GM23248 (cell line): ENCODE measurements around the gene ADIPOR2. TPM values are rescaled to one million over a fixed set of nuclear protein-coding genes. Genes with fewer than 3 reads are reported as not detected.
"Not testable (repeated sequence)": the region's sequence is repeated elsewhere in the genome, so short reads cannot be mapped to it uniquely, and the experiment has no call there.

Source experiments
- DNase-seq: peaks from one replicate; pipeline ENCODE4 v3.0.0-alpha.2; 2015
- H2AFZ ChIP-seq: fragments of 200-600 bp; sonication (generic); 2 replicates; pipeline ENCODE4 v1.6.1; 2016; ENCODE audit warnings: antibody characterized with exemption
- H3F3A ChIP-seq: fragments of 200-600 bp; sonication (generic); 2 replicates; pipeline ENCODE4 v1.6.1; 2016; ENCODE audit warnings: mild to moderate bottlenecking, antibody characterized with exemption, mixed run types; ENCODE audit not compliant: insufficient read depth
- H3K27ac ChIP-seq: fragments of 200-600 bp; sonication (generic); 2 replicates; pipeline ENCODE4 v1.5.1; 2016; ENCODE audit warnings: mild to moderate bottlenecking
- H3K27me3 ChIP-seq: fragments of 200-600 bp; sonication (generic); replicated peaks from 2 replicates; pipeline ENCODE4 v1.6.1; 2016; ENCODE audit warnings: mild to moderate bottlenecking; ENCODE audit not compliant: insufficient read depth
- H3K36me3 ChIP-seq: fragments of 200-600 bp; sonication (generic); 2 replicates; pipeline ENCODE4 v1.6.1; 2016; ENCODE audit warnings: low read depth, mild to moderate bottlenecking
- H3K4me1 ChIP-seq: fragments of 200-600 bp; sonication (generic); 2 replicates; pipeline ENCODE4 v1.6.1; 2016; ENCODE audit warnings: mild to moderate bottlenecking; ENCODE audit not compliant: insufficient read depth
- H3K4me2 ChIP-seq: fragments of 200-600 bp; sonication (generic); one replicate; pipeline ENCODE4 v1.6.1; 2016; ENCODE audit warnings: mild to moderate bottlenecking; ENCODE audit not compliant: unreplicated experiment
- H3K4me3 ChIP-seq: fragments of 200-600 bp; sonication (generic); 2 replicates; pipeline ENCODE4 v1.5.1; 2016; ENCODE audit warnings: mild to moderate bottlenecking
- H3K79me2 ChIP-seq: fragments of 200-600 bp; sonication (generic); 2 replicates; pipeline ENCODE4 v1.6.1; 2016; ENCODE audit warnings: mild to moderate bottlenecking; ENCODE audit not compliant: insufficient read depth
- H3K9ac ChIP-seq: fragments of 200-600 bp; sonication (generic); 2 replicates; pipeline ENCODE4 v1.6.1; 2016; ENCODE audit warnings: mild to moderate bottlenecking
- H3K9me2 ChIP-seq: fragments of 200-600 bp; sonication (generic); 2 replicates; pipeline ENCODE4 v1.6.1; 2016; ENCODE audit warnings: mixed run types, mild to moderate bottlenecking, moderate library complexity; ENCODE audit not compliant: insufficient read depth
- H3K9me3 ChIP-seq: fragments of 200-600 bp; sonication (generic); one replicate; pipeline ENCODE4 v1.6.1; 2017; ENCODE audit warnings: low read depth
- H4K20me1 ChIP-seq: fragments of 200-600 bp; sonication (generic); 2 replicates; pipeline ENCODE4 v1.6.0; 2016; ENCODE audit not compliant: insufficient read depth
- WGBS, 2 experiments: methylation state at CpG; one replicate each; pipeline ENCODE4 v1.1.6; 2015 to 2017; ENCODE audit warnings: low lambda C conversion rate in 2 of 2, low coverage in 1 of 2; ENCODE audit errors: missing lambda C conversion rate in 2 of 2; 5-methylcytosine and 5-hydroxymethylcytosine counted together
- in situ Hi-C: fragments of 300-500 bp; cut with MboI; formaldehyde crosslinking; loops from 2 replicates; pipeline ENCODE4 v1.15.0; 2020
- polyA plus RNA-seq: library from polyadenylated mRNA; unstranded; fragments of >200 nt; fragmentation: Nextera tagmentation; extraction: Ambion mirVana; gene quantifications from 2 replicates; pipeline ENCODE4 v1.2.1, GENCODE V29; 2016
- total RNA-seq: library from RNA; depleted of rRNA; stranded (reverse); fragments of >200 nt; shearing (Covaris generic); gene quantifications from 2 replicates; pipeline ENCODE4 v1.2.3, GENCODE V29; 2014

Gene ADIPOR2
- total and polyA plus RNA-seq, 2 experiments from 2014 or later = 4.2 to 18.8 TPM

GRCh38 chr12:1711536-1712211 lies 20.8 kb downstream of the ADIPOR2 start:
- Histone ChIP-seq H3F3A (peaks cover 15% of the 10 kb centered on the region; the same call in 1 of the 2 replicates), H3K79me2 (peaks cover 99% of the 10 kb centered on the region)
- 96 to 100% methylated on average over 3 of the region's 3 CpGs for WGBS, 2 experiments
- H3K4me1 ChIP-seq, H3K36me3 ChIP-seq, in situ Hi-C loops, H3K4me2 ChIP-seq, H3K27ac ChIP-seq, H2AFZ ChIP-seq, H3K27me3 ChIP-seq, H4K20me1 ChIP-seq, H3K9me2 ChIP-seq, H3K9me3 ChIP-seq, H3K4me3 ChIP-seq, DNase-seq, H3K9ac ChIP-seq: not testable (repeated sequence)

GRCh38 chr12:1712305-1712704 lies 21.4 kb downstream of the ADIPOR2 start:
- Histone ChIP-seq H3K79me2 (peaks cover 99% of the 10 kb centered on the region), H3F3A (peaks cover 11% of the 10 kb centered on the region; the same call in 1 of the 2 replicates), H3K4me1 (peaks cover 10% of the 10 kb centered on the region)
- H3K4me3 ChIP-seq, H3K36me3 ChIP-seq, H3K4me2 ChIP-seq, H3K27ac ChIP-seq, H4K20me1 ChIP-seq, H3K9me3 ChIP-seq, H3K27me3 ChIP-seq, in situ Hi-C loops, H3K9me2 ChIP-seq, H3K9ac ChIP-seq, H2AFZ ChIP-seq, DNase-seq: not testable (repeated sequence)
- 95 to 99% methylated on average over 5 of the region's 5 CpGs for WGBS, 2 experiments

- Histone ChIP-seq H3K79me2 (peaks cover 99% of the 10 kb centered on the region), H3F3A (peaks cover 11% of the 10 kb centered on the region; the same call in 1 of the 2 replicates), H3K4me1 (peaks cover 11% of the 10 kb centered on the region)
- H3K4me2 ChIP-seq, H3K36me3 ChIP-seq, H3K27ac ChIP-seq, DNase-seq, H2AFZ ChIP-seq, H3K27me3 ChIP-seq, H3K4me3 ChIP-seq, H3K9me3 ChIP-seq, H3K9ac ChIP-seq, H4K20me1 ChIP-seq, H3K9me2 ChIP-seq, in situ Hi-C loops: not testable (repeated sequence)
- WGBS, 2 experiments = 87 to 93% methylated on average over 5 of the region's 5 CpGs
Observed at GRCh38 chr12:1712852-1713251, 22.0 kb downstream of the ADIPOR2 start.

- DNase-seq, in situ Hi-C loops, H4K20me1 ChIP-seq, H3K36me3 ChIP-seq, H3K9me3 ChIP-seq, H3K4me3 ChIP-seq, H3K4me2 ChIP-seq, H2AFZ ChIP-seq, H3K27me3 ChIP-seq, H3K27ac ChIP-seq, H3K9ac ChIP-seq, H3K9me2 ChIP-seq: not testable (repeated sequence)
- H3F3A ChIP-seq = peaks cover 11% of the 10 kb centered on the region; the same call in 1 of the 2 replicates
- peaks cover 100% of the 10 kb centered on the region for H3K79me2 ChIP-seq
- WGBS, 2 experiments = 97 to 99% methylated on average over 11 to 14 of the region's 14 CpGs
- peaks cover 11% of the 10 kb centered on the region for H3K4me1 ChIP-seq
Observed at GRCh38 chr12:1713783-1714348, 23.0 kb downstream of the ADIPOR2 start.

GRCh38 chr12:1715459-1715858 lies 24.6 kb downstream of the ADIPOR2 start:
- H3K9me2 ChIP-seq, H3K9ac ChIP-seq, H3K4me2 ChIP-seq, H3K27ac ChIP-seq, DNase-seq, H3K27me3 ChIP-seq, H3K9me3 ChIP-seq, H3K4me3 ChIP-seq, H2AFZ ChIP-seq, in situ Hi-C loops, H3K36me3 ChIP-seq: not testable (repeated sequence)
- peaks cover 11% of the 10 kb centered on the region; the same call in 1 of the 2 replicates for H4K20me1 ChIP-seq
- peaks cover 11% of the 10 kb centered on the region; the same call in 1 of the 2 replicates for H3F3A ChIP-seq
- H3K4me1 ChIP-seq = peaks cover 11% of the 10 kb centered on the region
- peaks cover 100% of the 10 kb centered on the region for H3K79me2 ChIP-seq
- WGBS, 2 experiments = 98 to 99% methylated on average over 8 of the region's 8 CpGs
